NB4 (cell line): ENCODE data around the gene CIROP.

Experiments
- DNase-seq: peaks from one replicate; pipeline ENCODE4 v3.0.0; 2010; ENCODE audit warnings: low read depth
- H3K4me3 ChIP-seq: one replicate; pipeline ENCODE4 v1.5.1; 2011; ENCODE audit warnings: mild to moderate bottlenecking, low read depth, low read length, moderate library complexity
- MYC ChIP-seq: IDR thresholded peaks from 2 replicates; pipeline ENCODE4 v1.6.1; 2011; ENCODE audit warnings: low read depth, low read length
- POLR2A ChIP-seq: IDR thresholded peaks from 2 replicates; pipeline ENCODE4 v1.6.1; 2011; ENCODE audit warnings: mild to moderate bottlenecking; ENCODE audit not compliant: insufficient read length; ENCODE audit errors: extremely low read depth
- TF ChIP-seq, protein P1 (sequence below): IDR thresholded peaks from 2 replicates; pipeline ENCODE4 v1.6.1; 2011; ENCODE audit warnings: low read depth, low read length
- TF ChIP-seq, protein P2 (sequence below): IDR thresholded peaks from one replicate; pipeline ENCODE4 v1.5.1; 2012; ENCODE audit warnings: low read depth, low read length

The CIROP gene

GRCh38 chr14:23070262-23071129 lies 34.3 kb downstream of the CIROP start:
- H3K4me3 ChIP-seq, result peak overlapping the region; percentile 97
- TF ChIP-seq, protein P1, sequence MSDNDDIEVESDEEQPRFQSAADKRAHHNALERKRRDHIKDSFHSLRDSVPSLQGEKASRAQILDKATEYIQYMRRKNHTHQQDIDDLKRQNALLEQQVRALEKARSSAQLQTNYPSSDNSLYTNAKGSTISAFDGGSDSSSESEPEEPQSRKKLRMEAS, result no peak
- no peak for TF ChIP-seq POLR2A
- TF ChIP-seq MYC, result no peak
- TF ChIP-seq, protein P2, sequence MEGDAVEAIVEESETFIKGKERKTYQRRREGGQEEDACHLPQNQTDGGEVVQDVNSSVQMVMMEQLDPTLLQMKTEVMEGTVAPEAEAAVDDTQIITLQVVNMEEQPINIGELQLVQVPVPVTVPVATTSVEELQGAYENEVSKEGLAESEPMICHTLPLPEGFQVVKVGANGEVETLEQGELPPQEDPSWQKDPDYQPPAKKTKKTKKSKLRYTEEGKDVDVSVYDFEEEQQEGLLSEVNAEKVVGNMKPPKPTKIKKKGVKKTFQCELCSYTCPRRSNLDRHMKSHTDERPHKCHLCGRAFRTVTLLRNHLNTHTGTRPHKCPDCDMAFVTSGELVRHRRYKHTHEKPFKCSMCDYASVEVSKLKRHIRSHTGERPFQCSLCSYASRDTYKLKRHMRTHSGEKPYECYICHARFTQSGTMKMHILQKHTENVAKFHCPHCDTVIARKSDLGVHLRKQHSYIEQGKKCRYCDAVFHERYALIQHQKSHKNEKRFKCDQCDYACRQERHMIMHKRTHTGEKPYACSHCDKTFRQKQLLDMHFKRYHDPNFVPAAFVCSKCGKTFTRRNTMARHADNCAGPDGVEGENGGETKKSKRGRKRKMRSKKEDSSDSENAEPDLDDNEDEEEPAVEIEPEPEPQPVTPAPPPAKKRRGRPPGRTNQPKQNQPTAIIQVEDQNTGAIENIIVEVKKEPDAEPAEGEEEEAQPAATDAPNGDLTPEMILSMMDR, result no peak
- no peak for DNase-seq

DNA sequence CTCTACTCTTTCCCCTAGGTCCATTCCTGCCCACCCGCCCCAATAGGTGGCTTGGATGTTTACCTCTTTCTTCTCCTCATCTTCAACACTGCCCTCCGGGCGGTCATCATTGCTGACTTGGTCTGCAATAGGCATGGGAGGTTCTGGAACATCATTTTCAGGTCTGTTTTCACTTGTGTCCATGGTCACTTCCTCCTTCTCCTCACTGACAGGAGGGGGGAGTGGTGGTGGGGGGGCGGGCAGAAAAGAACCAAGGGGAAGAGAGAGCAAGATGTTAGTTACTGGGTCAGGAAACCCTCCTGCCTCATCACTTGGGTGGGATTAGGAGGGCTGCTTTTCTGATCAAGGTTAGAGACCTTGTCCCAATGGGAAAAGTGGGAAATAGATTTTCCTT lies 35.4 kb downstream of the CIROP start:
- peak overlapping the region; percentile 40 for H3K4me3 ChIP-seq
- peak; percentile 36 for DNase-seq
- TF ChIP-seq, protein P1, result no peak
- TF ChIP-seq, protein P2, result no peak
- TF ChIP-seq POLR2A (no peak), MYC (no peak)

DNA sequence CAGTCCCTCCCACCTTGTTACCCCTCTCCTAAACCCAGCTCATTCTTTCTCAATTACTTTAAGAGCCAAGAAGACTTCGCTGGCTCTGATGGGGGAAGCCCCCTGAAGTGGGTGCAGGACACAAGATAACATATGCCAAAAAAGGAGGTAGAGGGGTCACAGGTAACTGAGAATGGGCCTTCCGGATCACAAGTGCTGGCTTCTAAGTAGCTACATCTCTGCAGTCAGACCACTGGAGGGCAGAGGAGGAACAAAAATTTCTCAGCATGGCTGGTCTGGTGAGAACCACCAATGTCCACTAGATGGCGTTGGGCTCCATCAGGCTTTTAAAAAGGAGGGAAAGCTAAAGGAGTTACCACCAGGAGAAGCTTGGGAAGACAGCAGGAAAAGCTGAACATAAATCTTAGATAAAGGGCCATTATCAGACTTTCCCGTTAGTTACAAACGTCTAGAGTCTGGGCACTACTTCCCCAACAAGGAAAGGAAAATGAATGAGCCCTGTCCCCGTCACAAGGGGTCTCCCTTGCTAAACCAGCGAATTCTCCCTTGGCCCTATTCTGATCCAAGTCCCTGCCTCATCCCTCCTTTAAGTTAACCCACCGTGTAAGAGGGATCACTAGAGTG lies 35.9 kb downstream of the CIROP start:
- TF ChIP-seq MYC (peak; percentile 77), POLR2A (no peak)
- TF ChIP-seq, protein P2, result peak; percentile 98
- TF ChIP-seq, protein P1, result peak; percentile 63
- DNase-seq, result peak; percentile 86
- H3K4me3 ChIP-seq, result peak overlapping the region; percentile 12

GRCh38 chr14:23067847-23068788 lies 36.7 kb downstream of the CIROP start:
- peak overlapping the region; percentile 12 for H3K4me3 ChIP-seq
- DNase-seq, result no peak
- TF ChIP-seq MYC (no peak), POLR2A (no peak)
- TF ChIP-seq, protein P1, result no peak
- TF ChIP-seq, protein P2, result no peak
